Ectodermal cell (in vitro differentiated cells): ENCODE data around the gene IP6K2.

Source experiments
- H3K27ac ChIP-seq: 2 replicates; pipeline ENCODE4 v1.7.0; 2013; ENCODE audit warnings: mild to moderate bottlenecking, low read depth, low read length; ENCODE audit not compliant: insufficient read depth, poor library complexity, severe bottlenecking
- H3K27me3 ChIP-seq: 2 replicates; pipeline ENCODE4 v1.7.0; 2013; ENCODE audit warnings: mild to moderate bottlenecking, low read length; ENCODE audit not compliant: insufficient read depth, control insufficient read depth, poor library complexity, severe bottlenecking
- H3K36me3 ChIP-seq: one replicate; pipeline ENCODE4 v1.7.0; 2013; ENCODE audit warnings: low read length; ENCODE audit not compliant: control insufficient read depth, insufficient read depth
- H3K4me1 ChIP-seq: one replicate; pipeline ENCODE4 v1.7.0; 2013; ENCODE audit warnings: low read length; ENCODE audit not compliant: control insufficient read depth, insufficient read depth
- H3K4me3 ChIP-seq: 2 replicates; pipeline ENCODE4 v1.7.0; 2013; ENCODE audit warnings: low read depth, low read length, control low read depth; ENCODE audit not compliant: insufficient read depth
- H3K9me3 ChIP-seq: 2 replicates; pipeline ENCODE4 v1.7.0; 2013; ENCODE audit warnings: mild to moderate bottlenecking, low read length, moderate library complexity; ENCODE audit not compliant: control insufficient read depth
- WGBS, 2 experiments: methylation state at CpG; one replicate each; pipeline ENCODE4 v1.1.7; 2013; ENCODE audit warnings: missing lambda C conversion rate in 2 of 2; 5-methylcytosine and 5-hydroxymethylcytosine counted together

Gene IP6K2

DNA sequence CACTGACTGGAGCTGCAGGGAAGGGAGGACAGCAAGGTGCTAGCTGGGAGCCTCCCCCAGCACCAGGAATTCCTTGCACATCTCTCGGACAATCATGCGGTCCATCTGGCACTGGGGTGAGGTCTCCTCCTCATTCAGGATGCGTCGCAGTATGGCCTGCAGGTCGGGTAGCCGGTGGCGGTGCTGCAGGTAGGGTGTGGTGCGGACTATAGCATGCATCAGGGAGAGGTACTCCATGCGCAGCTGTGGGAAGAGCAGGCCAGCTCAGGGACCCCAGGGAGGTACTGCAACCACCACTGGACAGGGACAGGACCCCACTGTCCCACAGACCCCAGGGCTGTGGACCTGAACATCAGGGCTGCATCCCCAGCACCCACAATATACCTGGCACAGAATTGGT lies 42.5 kb downstream of the IP6K2 start:
- Histone ChIP-seq H3K4me1 (no peaks in the 10 kb centered on the region), H3K27me3 (no peaks in the 10 kb centered on the region), H3K4me3 (no peak overlapping the region), H3K27ac (no peak overlapping the region), H3K9me3 (no peaks in the 10 kb centered on the region), H3K36me3 (peaks cover 30% of the 10 kb centered on the region)
- WGBS, 2 experiments: 93 to 95% methylated on average over 9 of the region's 9 CpGs

DNA sequence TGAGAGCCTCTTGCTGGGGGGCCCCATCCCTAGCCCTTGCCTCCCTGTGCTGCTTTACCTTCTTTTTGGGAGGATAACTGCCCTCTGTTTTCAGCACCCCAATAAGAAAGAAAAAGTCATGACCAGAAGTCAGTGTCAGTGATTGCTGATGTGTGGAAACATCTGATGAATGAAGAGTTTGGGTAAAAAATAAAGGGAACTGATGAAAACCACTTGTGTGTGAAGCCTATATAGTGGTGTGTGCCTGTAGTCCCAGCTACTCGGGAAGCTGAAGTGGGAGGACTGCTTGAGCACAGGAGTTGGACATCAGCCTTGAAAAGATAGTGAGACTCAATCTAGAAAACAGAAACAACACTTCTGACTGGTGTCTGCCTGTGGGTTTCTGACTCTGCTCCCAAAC lies 44.5 kb downstream of the IP6K2 start:
- H3K27me3 ChIP-seq: no peaks in the 10 kb centered on the region
- 90 to 100% methylated on average over 1 of the region's 1 CpG for WGBS, 2 experiments
- H3K9me3 ChIP-seq: no peaks in the 10 kb centered on the region
- no peak overlapping the region for H3K4me3 ChIP-seq
- H3K4me1 ChIP-seq: no peaks in the 10 kb centered on the region
- H3K27ac ChIP-seq: no peak overlapping the region
- peaks cover 16% of the 10 kb centered on the region for H3K36me3 ChIP-seq

DNA sequence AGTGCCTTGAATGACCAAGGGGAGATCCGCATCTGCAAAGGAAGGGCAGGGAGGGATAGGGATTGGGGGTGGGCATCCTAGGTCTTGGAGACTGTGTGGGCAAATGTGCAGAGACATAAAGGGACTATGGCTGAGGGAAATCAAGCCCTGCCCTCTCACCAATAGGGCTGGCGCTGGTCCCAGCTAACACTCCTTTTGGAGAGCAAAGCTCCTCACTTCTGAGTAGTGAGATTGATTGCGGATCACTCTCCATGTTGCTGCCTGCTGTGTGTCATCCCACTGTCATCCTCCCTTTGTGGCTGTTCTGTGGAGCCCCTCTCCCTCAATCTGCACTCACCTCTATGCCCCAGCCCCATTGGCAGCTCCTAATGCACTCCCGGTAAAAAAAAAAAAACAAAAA lies 52.1 kb downstream of the IP6K2 start:
- Histone ChIP-seq H3K4me1 (peaks cover 9% of the 10 kb centered on the region), H3K27me3 (no peaks in the 10 kb centered on the region), H3K9me3 (no peaks in the 10 kb centered on the region), H3K4me3 (no peak overlapping the region), H3K36me3 (peaks cover 5% of the 10 kb centered on the region), H3K27ac (no peak overlapping the region)
- WGBS, 2 experiments: 87% methylated on average over 3 of the region's 4 CpGs

DNA sequence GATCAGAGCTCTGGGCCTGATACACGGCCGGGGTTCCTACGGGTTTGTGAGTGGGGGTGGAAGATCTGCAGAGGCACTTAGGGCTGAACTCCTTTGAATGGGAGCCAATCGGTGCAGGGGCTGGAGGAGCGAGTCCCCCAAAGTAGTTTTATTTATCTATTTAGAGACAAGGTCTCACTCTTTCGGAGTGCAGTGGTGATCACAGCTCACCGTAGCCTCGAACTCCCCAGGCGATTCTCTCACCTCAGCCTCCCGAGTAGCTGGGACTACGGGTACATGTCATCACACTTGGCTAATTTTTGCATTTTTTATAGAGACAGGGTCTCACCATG lies 52.7 kb downstream of the IP6K2 start:
- peak overlapping the region; percentile 16 for H3K4me3 ChIP-seq
- no peaks in the 10 kb centered on the region for H3K27me3 ChIP-seq
- no peaks in the 10 kb centered on the region for H3K9me3 ChIP-seq
- peaks cover 9% of the 10 kb centered on the region for H3K4me1 ChIP-seq
- H3K36me3 ChIP-seq: peaks cover 12% of the 10 kb centered on the region
- H3K27ac ChIP-seq: peak overlapping the region; percentile 59
- 65 to 67% methylated on average over 11 of the region's 11 CpGs for WGBS, 2 experiments

DNA sequence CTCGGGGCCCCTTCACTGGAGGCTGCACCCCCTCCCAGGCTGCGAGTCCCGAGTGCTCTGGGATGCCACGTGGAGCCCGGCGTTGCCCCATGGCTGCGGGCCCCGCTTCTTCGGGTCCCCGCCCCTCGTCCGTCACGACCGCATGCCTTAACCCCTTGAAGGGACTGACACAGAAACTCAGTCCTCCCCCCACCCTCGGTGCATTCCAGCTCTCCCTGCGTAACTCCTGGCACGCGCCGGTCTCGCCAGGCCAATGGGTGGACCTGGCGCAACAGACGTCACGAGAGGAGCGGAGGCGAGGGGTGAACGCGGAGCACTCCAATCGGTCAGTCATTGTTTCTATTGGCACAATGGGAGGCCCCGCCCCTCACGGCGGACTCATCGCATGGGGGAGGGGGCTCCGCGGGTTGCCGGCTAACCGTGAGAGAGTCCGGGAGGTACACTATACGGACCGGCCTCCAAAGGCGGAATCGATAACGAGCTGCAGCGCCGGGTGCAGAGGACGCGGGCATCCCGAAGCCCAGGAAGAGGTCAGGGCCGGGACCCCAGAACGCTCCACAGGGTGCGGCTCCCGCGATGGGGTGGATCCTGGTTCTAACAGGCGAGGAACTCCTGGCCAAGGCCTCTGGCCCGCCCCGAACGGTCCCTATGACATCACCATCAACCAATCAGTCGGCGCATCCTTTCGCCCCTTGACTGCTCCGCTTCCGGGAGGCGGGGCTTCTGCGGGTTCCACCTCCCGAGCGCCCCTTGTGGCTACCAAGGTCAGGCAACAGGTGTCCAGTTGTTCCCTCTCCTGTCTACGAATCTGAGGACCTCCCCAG lies 53.3 kb downstream of the IP6K2 start:
- H3K27me3 ChIP-seq: no peaks in the 10 kb centered on the region
- peak overlapping the region; percentile 100 for H3K27ac ChIP-seq
- peak overlapping the region; percentile 74 for H3K4me3 ChIP-seq
- 0% methylated on average over 66 of the region's 66 CpGs for WGBS, 2 experiments
- peaks cover 17% of the 10 kb centered on the region for H3K36me3 ChIP-seq
- no peaks in the 10 kb centered on the region for H3K9me3 ChIP-seq
- H3K4me1 ChIP-seq: peaks cover 9% of the 10 kb centered on the region

DNA sequence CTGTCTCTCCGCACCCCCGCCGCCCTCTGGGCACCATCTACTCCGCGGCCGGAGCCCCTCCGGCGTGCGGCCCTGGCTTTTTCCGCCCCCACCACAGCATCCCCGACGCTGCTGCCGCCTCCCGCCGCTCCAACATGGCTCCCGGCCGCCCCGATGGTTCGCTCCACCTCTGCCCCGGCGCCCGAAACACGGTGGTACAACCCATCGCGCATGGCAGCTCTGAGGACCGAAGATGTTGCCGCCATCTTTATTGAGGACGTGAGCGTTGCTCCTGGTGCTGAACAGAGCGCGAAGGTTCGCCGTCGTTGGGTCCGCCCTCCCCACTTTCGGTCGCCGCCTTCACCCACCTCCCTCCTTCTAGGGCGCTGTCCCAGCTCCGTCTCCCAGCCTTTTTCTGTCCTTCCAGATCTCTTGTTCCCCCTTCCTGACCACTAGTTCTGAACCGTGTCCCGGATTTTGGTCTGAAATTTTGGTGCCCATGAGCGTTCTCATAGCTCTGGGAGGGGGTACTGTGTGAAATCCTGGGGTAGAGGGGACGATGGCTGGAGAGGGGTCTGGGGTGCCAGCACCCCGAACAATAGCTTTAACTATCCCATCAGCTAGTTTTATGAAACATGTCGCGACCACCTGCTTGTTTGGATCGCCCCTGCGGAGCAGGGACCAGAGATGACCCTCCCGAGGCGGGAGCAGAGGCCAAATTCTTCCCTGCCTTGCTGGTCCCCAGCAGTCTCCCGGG lies 54.1 kb downstream of the IP6K2 start, which contains the start of gene CELSR3:
Gene CELSR3, minus strand, starts transcription at position 134 of the 736 bp plus-strand sequence. CDS start 252 bp downstream, outside the sequence.
- no peaks in the 10 kb centered on the region for H3K9me3 ChIP-seq
- peak within 1 kb of the TSS; percentile 100 for H3K27ac ChIP-seq
- peaks cover 9% of the 10 kb centered on the region for H3K4me1 ChIP-seq
- H3K4me3 ChIP-seq: peak within 1 kb of the TSS; percentile 74
- no peaks in the 10 kb centered on the region for H3K27me3 ChIP-seq
- peaks cover 17% of the 10 kb centered on the region for H3K36me3 ChIP-seq
- 0% methylated on average over 52 of the region's 52 CpGs for WGBS, 2 experiments

DNA sequence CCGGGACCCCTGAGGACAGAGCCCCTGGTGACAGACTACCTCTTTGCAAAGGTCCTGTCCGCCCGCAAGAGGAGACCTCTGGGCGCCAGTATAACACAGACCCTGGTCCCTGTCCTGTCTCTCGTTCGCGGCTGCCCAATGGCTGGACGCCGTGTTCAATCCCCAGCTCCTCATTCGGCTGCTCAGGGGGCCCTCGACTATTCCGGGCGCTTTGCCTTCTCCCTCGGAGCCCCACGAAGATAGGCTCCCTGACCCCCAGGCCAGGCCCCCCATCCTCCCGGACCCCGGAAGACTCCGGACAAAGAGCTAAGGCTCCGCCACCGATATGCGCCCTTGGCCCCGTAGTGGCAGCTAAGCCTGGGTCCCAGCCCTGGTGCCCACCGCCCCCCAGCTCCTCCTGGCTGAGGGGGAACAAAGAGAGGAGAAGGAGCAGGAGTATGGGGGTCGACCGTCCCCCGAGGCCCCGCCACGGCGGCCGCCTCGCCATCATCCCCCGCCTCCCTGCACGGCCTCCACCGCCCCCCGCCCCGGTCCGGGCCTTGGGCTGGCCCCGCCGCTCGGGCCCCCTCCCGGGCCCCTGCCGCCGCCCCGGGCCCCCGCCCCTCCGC lies 54.8 kb downstream of the IP6K2 start:
- Histone ChIP-seq H3K27me3 (no peaks in the 10 kb centered on the region), H3K4me3 (peak overlapping the region; percentile 74), H3K36me3 (peaks cover 17% of the 10 kb centered on the region), H3K27ac (peak overlapping the region; percentile 50), H3K4me1 (peaks cover 9% of the 10 kb centered on the region), H3K9me3 (no peaks in the 10 kb centered on the region)
- WGBS, 2 experiments: 2% methylated on average over 44 to 46 of the region's 46 CpGs

DNA sequence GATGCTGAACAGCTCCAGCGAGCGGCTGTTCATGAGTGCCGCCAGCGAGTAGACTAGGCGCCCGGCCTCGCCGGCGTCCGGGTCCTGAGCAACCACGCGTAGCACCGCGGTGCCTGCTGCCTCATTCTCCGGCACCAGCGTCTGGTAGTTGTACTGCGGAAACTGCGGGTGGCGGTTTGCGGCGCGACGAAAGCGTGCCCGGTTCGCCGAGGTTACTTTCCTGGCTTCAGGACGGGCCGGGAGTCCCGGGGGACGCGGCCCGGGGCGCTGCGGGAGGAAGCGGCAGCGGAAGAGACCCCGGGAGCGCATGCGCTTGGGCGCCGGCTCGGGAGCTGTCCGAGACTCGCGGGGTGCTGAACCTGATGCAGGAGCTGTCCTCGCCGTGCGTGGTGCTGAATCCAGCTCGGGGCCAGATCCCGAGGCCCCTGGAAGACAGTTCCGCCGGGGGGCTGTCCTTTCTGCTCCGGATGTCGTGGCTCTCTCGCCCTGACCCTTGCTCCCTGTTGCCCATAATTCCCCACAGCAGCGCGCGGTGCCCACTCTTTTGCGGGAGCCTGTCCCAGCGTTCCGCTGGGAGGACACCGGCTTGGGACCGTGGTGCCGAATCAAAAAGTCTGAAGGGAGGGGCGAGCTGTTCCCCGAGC lies 55.4 kb downstream of the IP6K2 start:
- Histone ChIP-seq H3K4me3 (peak overlapping the region; percentile 74), H3K27ac (peak overlapping the region; percentile 50), H3K4me1 (peaks cover 9% of the 10 kb centered on the region), H3K9me3 (no peaks in the 10 kb centered on the region), H3K36me3 (peaks cover 14% of the 10 kb centered on the region), H3K27me3 (no peaks in the 10 kb centered on the region)
- 9% methylated on average over 67 of the region's 67 CpGs for WGBS, 2 experiments

DNA sequence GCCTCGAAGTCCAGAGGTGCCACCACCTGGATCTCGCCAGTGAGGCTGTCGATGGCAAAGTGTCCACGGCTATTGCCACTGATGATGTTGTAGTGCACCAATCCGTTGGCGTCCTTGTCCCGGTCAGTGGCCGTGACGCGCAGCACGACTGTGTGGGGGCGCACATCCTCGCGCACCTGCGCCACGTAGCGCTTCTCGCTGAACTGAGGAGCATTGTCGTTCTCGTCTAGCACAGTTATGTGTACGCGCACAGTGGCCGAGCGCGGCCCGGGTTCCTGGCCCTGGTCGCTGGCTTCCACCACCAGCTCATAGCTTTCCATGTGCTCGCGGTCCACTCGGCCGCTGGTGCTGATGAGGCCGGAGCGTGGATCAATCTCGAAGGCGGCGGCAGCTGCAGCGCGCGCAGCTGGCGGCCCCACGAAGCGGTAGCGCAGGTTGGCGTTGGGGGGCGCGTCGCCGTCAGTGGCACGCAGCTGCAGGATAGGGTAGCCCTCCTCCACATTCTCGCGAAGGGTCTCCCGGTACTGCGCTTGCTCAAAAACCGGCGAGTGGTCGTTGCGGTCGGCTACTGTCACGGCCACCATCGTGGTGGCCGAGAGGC lies 56.1 kb downstream of the IP6K2 start:
- Histone ChIP-seq H3K4me3 (no peak overlapping the region), H3K36me3 (peaks cover 14% of the 10 kb centered on the region), H3K4me1 (peaks cover 9% of the 10 kb centered on the region), H3K27ac (no peak overlapping the region), H3K9me3 (no peaks in the 10 kb centered on the region), H3K27me3 (no peaks in the 10 kb centered on the region)
- WGBS, 2 experiments: 96% methylated on average over 61 of the region's 61 CpGs
